Smooth muscle cell (in vitro differentiated cells): ENCODE data around the gene CAPRIN1. TPM values are rescaled to one million over a fixed set of nuclear protein-coding genes. Genes with fewer than 3 reads are reported as not detected.
"Not testable (repeated sequence)": the region's sequence is repeated elsewhere in the genome, so short reads cannot be mapped to it uniquely, and the experiment has no call there.

Experiments
- DNase-seq: peaks from one replicate; lab custom pipeline; 2025; ENCODE audit not compliant: unreplicated experiment; lab: John Stamatoyannopoulos, UW
- H2AFZ ChIP-seq: fragments of 200-600 bp; sonication (generic); 2 replicates; pipeline ENCODE4 v1.6.0; 2016; ENCODE audit warnings: antibody characterized with exemption, low read depth, mild to moderate bottlenecking
- H3F3A ChIP-seq: fragments of 200-600 bp; sonication (generic); 2 replicates; pipeline ENCODE4 v1.6.0; 2017; ENCODE audit warnings: antibody characterized with exemption, low read depth
- H3K27ac ChIP-seq: fragments of 200-600 bp; sonication (generic); 2 replicates; pipeline ENCODE4 v1.5.1; 2016; ENCODE audit warnings: low read depth, mild to moderate bottlenecking
- H3K27me3 ChIP-seq: fragments of 200-600 bp; sonication (generic); 2 replicates; pipeline ENCODE4 v1.6.1; 2016; ENCODE audit warnings: low read depth, mild to moderate bottlenecking
- H3K36me3 ChIP-seq: fragments of 200-600 bp; sonication (generic); 2 replicates; pipeline ENCODE4 v1.5.1; 2016; ENCODE audit warnings: low read depth
- H3K4me1 ChIP-seq: fragments of 200-600 bp; sonication (generic); 2 replicates; pipeline ENCODE4 v1.5.1; 2016; ENCODE audit warnings: low read depth
- H3K4me2 ChIP-seq: fragments of 200-600 bp; sonication (generic); 2 replicates; pipeline ENCODE4 v1.6.0; 2016; ENCODE audit warnings: mild to moderate bottlenecking
- H3K4me3 ChIP-seq: fragments of 200-600 bp; sonication (generic); 2 replicates; pipeline ENCODE4 v1.5.1; 2016; ENCODE audit warnings: mild to moderate bottlenecking
- H3K79me2 ChIP-seq: fragments of 200-600 bp; sonication (generic); 2 replicates; pipeline ENCODE4 v1.6.0; 2016; ENCODE audit warnings: low read depth, mild to moderate bottlenecking
- H3K9ac ChIP-seq: fragments of 200-600 bp; sonication (generic); 2 replicates; pipeline ENCODE4 v1.6.0; 2016; ENCODE audit warnings: low read depth
- H3K9me3 ChIP-seq: fragments of 200-600 bp; sonication (generic); replicated peaks from 2 replicates; pipeline ENCODE4 v1.5.1; 2016; ENCODE audit warnings: low read depth
- H4K20me1 ChIP-seq: fragments of 200-600 bp; sonication (generic); 2 replicates; pipeline ENCODE4 v1.6.0; 2016; ENCODE audit warnings: low read depth
- CTCF ChIP-seq: fragments of 200-600 bp; sonication (generic); IDR thresholded peaks from 2 replicates; pipeline ENCODE4 v1.5.1; 2017; ENCODE audit warnings: borderline replicate concordance, mild to moderate bottlenecking, antibody characterized with exemption; ENCODE audit not compliant: insufficient read depth, poor library complexity, severe bottlenecking
- WGBS: methylation state at CpG from one replicate; pipeline ENCODE4 v1.1.7; 2016; ENCODE audit warnings: low lambda C conversion rate; 5-methylcytosine and 5-hydroxymethylcytosine counted together
- polyA plus RNA-seq: library from polyadenylated mRNA; unstranded; fragments of >200 nt; fragmentation: Nextera tagmentation; extraction: Ambion mirVana; gene quantifications from 2 replicates; pipeline ENCODE4 v1.2.1, GENCODE V29; 2016
- total RNA-seq: library from RNA; depleted of rRNA; stranded (reverse); fragments of >200 nt; gene quantifications from 2 replicates; pipeline ENCODE4 v1.2.3, GENCODE V29; 2014

The CAPRIN1 gene
- total and polyA plus RNA-seq, 2 experiments from 2014 or later: 93.9 to 215 TPM

- no peak overlapping the region for H3K4me3 ChIP-seq
- H3K9me3 ChIP-seq: no peaks in the 10 kb centered on the region
- H3F3A ChIP-seq: peaks cover 6% of the 10 kb centered on the region
- 97% methylated on average over 2 of the region's 2 CpGs for WGBS
- H3K27me3 ChIP-seq: no peaks in the 10 kb centered on the region
- no peak for DNase-seq
- H2AFZ ChIP-seq: no peak overlapping the region
- no peak overlapping the region for H3K27ac ChIP-seq
- peaks cover 23% of the 10 kb centered on the region for H3K36me3 ChIP-seq
- H3K9ac ChIP-seq: no peak overlapping the region
- peaks cover 61% of the 10 kb centered on the region for H3K79me2 ChIP-seq
- H3K4me1 ChIP-seq: no peaks in the 10 kb centered on the region
- no peak overlapping the region for H3K4me2 ChIP-seq
- peaks cover 82% of the 10 kb centered on the region for H4K20me1 ChIP-seq
- TF ChIP-seq CTCF: no peak
Measured at GRCh38 chr11:34084637-34085036, 33.1 kb downstream of the CAPRIN1 start.

- Histone ChIP-seq H3K9ac (no peak overlapping the region), H2AFZ (no peak overlapping the region), H3K79me2 (peaks cover 65% of the 10 kb centered on the region), H3K36me3 (peaks cover 35% of the 10 kb centered on the region), H3K9me3 (no peaks in the 10 kb centered on the region), H3K4me1 (no peaks in the 10 kb centered on the region), H4K20me1 (peaks cover 92% of the 10 kb centered on the region), H3K4me3 (no peak overlapping the region), H3F3A (peaks cover 19% of the 10 kb centered on the region), H3K4me2 (no peak overlapping the region), H3K27me3 (no peaks in the 10 kb centered on the region), H3K27ac (peak overlapping the region; percentile 17)
- no peak for TF ChIP-seq CTCF
- WGBS: over 99% methylated on average over 4 of the region's 4 CpGs
- DNase-seq: no peak
Measured at GRCh38 chr11:34086554-34087283, 35.2 kb downstream of the CAPRIN1 start.

GRCh38 chr11:34091825-34092224 is 40.3 kb downstream of the CAPRIN1 start:
- Histone ChIP-seq H4K20me1 (peaks cover 91% of the 10 kb centered on the region), H2AFZ (no peak overlapping the region), H3K27ac (no peak overlapping the region), H3K4me1 (no peaks in the 10 kb centered on the region), H3K9ac (no peak overlapping the region), H3K79me2 (peaks cover 55% of the 10 kb centered on the region), H3K4me3 (no peak overlapping the region), H3K36me3 (peaks cover 58% of the 10 kb centered on the region), H3K4me2 (no peak overlapping the region), H3K9me3 (no peaks in the 10 kb centered on the region), H3F3A (peaks cover 13% of the 10 kb centered on the region), H3K27me3 (no peaks in the 10 kb centered on the region)
- WGBS: 98% methylated on average over 1 of the region's 1 CpG
- no peak for DNase-seq
- TF ChIP-seq CTCF: no peak

- H3K27ac ChIP-seq, H3K27me3 ChIP-seq, H3K9ac ChIP-seq, DNase-seq, H3K4me1 ChIP-seq, H2AFZ ChIP-seq, H3K9me3 ChIP-seq, H3K4me3 ChIP-seq, H3K4me2 ChIP-seq: not testable (repeated sequence)
- Histone ChIP-seq H3K79me2 (peaks cover 37% of the 10 kb centered on the region), H3F3A (peaks cover 17% of the 10 kb centered on the region), H3K36me3 (peaks cover 70% of the 10 kb centered on the region), H4K20me1 (peaks cover 76% of the 10 kb centered on the region)
- WGBS: 93% methylated on average over 2 of the region's 2 CpGs
Measured at GRCh38 chr11:34094900-34095299, 43.4 kb downstream of the CAPRIN1 start.
